DOHH2 (cell line): ENCODE data around the gene RNF130.

Experiments
- H3F3A ChIP-seq: fragments of 200-600 bp; sonication (generic), shearing (Covaris generic); 2 replicates; pipeline ENCODE4 v1.6.0; 2016; ENCODE audit warnings: antibody characterized with exemption, mild to moderate bottlenecking; ENCODE audit not compliant: control insufficient read depth, insufficient read depth
- H3K27ac ChIP-seq: fragments of 200-600 bp; sonication (generic); 2 replicates; pipeline ENCODE4 v1.5.1; 2014; ENCODE audit warnings: low read depth, mild to moderate bottlenecking, low read length, moderate library complexity
- H3K27me3 ChIP-seq: fragments of 200-600 bp; sonication (generic); 2 replicates; pipeline ENCODE4 v1.6.1; 2014; ENCODE audit warnings: mild to moderate bottlenecking, low read length, mixed read lengths; ENCODE audit not compliant: control insufficient read depth
- H3K36me3 ChIP-seq: fragments of 200-600 bp; sonication (generic); 2 replicates; pipeline ENCODE4 v1.6.1; 2014; ENCODE audit warnings: mild to moderate bottlenecking, low read length, moderate library complexity, mixed read lengths; ENCODE audit not compliant: control insufficient read depth
- H3K4me1 ChIP-seq: fragments of 200-600 bp; sonication (generic); 2 replicates; pipeline ENCODE4 v1.6.1; 2014; ENCODE audit warnings: mild to moderate bottlenecking, low read length, mixed read lengths; ENCODE audit not compliant: control insufficient read depth
- H3K4me2 ChIP-seq: fragments of 200-600 bp; sonication (generic); 2 replicates; pipeline ENCODE4 v1.6.0; 2014; ENCODE audit warnings: mild to moderate bottlenecking, low read length, moderate library complexity
- H3K4me3 ChIP-seq: fragments of 200-600 bp; sonication (generic); 2 replicates; pipeline ENCODE4 v1.5.1; 2014; ENCODE audit warnings: mild to moderate bottlenecking, low read length, mixed read lengths
- H3K79me2 ChIP-seq: fragments of 200-600 bp; sonication (generic); 2 replicates; pipeline ENCODE4 v1.6.1; 2014; ENCODE audit warnings: mild to moderate bottlenecking, low read length, mixed read lengths; ENCODE audit not compliant: control insufficient read depth
- H3K9me2 ChIP-seq: fragments of 200-600 bp; sonication (generic); replicated peaks from 2 replicates; pipeline ENCODE4 v1.6.1; 2014; ENCODE audit warnings: mild to moderate bottlenecking, low read length, mixed read lengths; ENCODE audit not compliant: control insufficient read depth
- H3K9me3 ChIP-seq: fragments of 200-600 bp; sonication (generic); 2 replicates; pipeline ENCODE4 v1.6.1; 2014; ENCODE audit warnings: antibody characterized with exemption, low read length, mixed read lengths; ENCODE audit not compliant: control insufficient read depth, insufficient read depth
- H4K20me1 ChIP-seq: fragments of 200-600 bp; sonication (generic); 2 replicates; pipeline ENCODE4 v1.6.0; 2014; ENCODE audit warnings: low read depth, mild to moderate bottlenecking, antibody characterized with exemption, low read length, moderate library complexity; ENCODE audit not compliant: control insufficient read depth, insufficient read depth
- CTCF ChIP-seq: fragments of 200-600 bp; sonication (generic); IDR thresholded peaks from one replicate; pipeline ENCODE4 v1.5.1; 2014; ENCODE audit warnings: antibody characterized with exemption, mild to moderate bottlenecking, low read depth, low read length; ENCODE audit not compliant: poor library complexity, severe bottlenecking
- EZH2phosphoT487 ChIP-seq: fragments of 200-600 bp; sonication (generic); IDR thresholded peaks from 2 replicates; pipeline ENCODE4 v1.6.1; 2017; ENCODE audit warnings: borderline replicate concordance, mild to moderate bottlenecking, antibody characterized with exemption, low read length, moderate library complexity, mixed read lengths

RNF130 gene

GRCh38 chr5:179955630-179956029 is 115.9 kb downstream of the RNF130 start:
- H3K9me2 ChIP-seq = no peaks in the 10 kb centered on the region
- no peak for TF ChIP-seq CTCF
- no peak for TF ChIP-seq EZH2phosphoT487
- H3K27me3 ChIP-seq = peaks cover 28% of the 10 kb centered on the region
- H3K79me2 ChIP-seq = no peaks in the 10 kb centered on the region
- no peaks in the 10 kb centered on the region for H3K36me3 ChIP-seq
- no peak overlapping the region for H3K27ac ChIP-seq
- no peaks in the 10 kb centered on the region for H3K9me3 ChIP-seq
- no peak overlapping the region for H3K4me2 ChIP-seq
- H4K20me1 ChIP-seq = no peaks in the 10 kb centered on the region
- no peaks in the 10 kb centered on the region for H3K4me1 ChIP-seq
- H3F3A ChIP-seq = no peaks in the 10 kb centered on the region
- H3K4me3 ChIP-seq = no peak overlapping the region

DNA sequence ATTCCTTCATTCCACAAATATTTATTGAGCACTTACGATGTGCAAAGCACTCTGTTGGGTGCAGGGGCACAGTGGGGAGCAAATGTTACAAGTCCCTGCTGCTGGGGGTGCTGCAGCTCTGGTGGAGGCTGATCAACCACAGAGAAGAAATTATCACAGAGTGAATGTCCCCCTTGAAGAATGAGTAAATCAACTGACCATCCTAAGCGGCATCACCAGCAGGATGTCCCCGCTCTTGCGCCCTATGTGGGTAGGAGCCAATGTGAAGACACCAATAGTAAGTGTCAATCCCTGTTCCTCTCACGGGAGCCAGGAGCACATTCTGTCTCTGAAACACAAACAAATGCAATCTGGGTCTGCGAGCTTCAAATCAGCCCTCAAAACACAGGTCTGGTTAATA is 116.5 kb downstream of the RNF130 start:
- TF ChIP-seq CTCF (no peak), EZH2phosphoT487 (no peak)
- H3K4me2 ChIP-seq = no peak overlapping the region
- H3K4me1 ChIP-seq = no peaks in the 10 kb centered on the region
- H3K9me2 ChIP-seq = no peaks in the 10 kb centered on the region
- no peaks in the 10 kb centered on the region for H4K20me1 ChIP-seq
- no peak overlapping the region for H3K27ac ChIP-seq
- no peak overlapping the region for H3K4me3 ChIP-seq
- no peaks in the 10 kb centered on the region for H3K9me3 ChIP-seq
- H3K27me3 ChIP-seq = peaks cover 24% of the 10 kb centered on the region
- H3K36me3 ChIP-seq = no peaks in the 10 kb centered on the region
- H3F3A ChIP-seq = no peaks in the 10 kb centered on the region
- H3K79me2 ChIP-seq = no peaks in the 10 kb centered on the region

GRCh38 chr5:179954434-179954833 is 117.1 kb downstream of the RNF130 start:
- Histone ChIP-seq H3K27ac (no peak overlapping the region), H3K79me2 (no peaks in the 10 kb centered on the region), H3K27me3 (peaks cover 27% of the 10 kb centered on the region), H4K20me1 (no peaks in the 10 kb centered on the region), H3K4me1 (no peaks in the 10 kb centered on the region), H3K4me2 (no peak overlapping the region), H3K9me2 (no peaks in the 10 kb centered on the region), H3K36me3 (no peaks in the 10 kb centered on the region), H3F3A (no peaks in the 10 kb centered on the region), H3K4me3 (no peak overlapping the region), H3K9me3 (no peaks in the 10 kb centered on the region)
- no peak for TF ChIP-seq EZH2phosphoT487
- no peak for TF ChIP-seq CTCF

GRCh38 chr5:179953987-179954386 is 117.6 kb downstream of the RNF130 start:
- Histone ChIP-seq H4K20me1 (no peaks in the 10 kb centered on the region), H3K9me3 (no peaks in the 10 kb centered on the region), H3K36me3 (no peaks in the 10 kb centered on the region), H3K79me2 (no peaks in the 10 kb centered on the region), H3K9me2 (no peaks in the 10 kb centered on the region), H3K4me1 (no peaks in the 10 kb centered on the region), H3K4me2 (no peak overlapping the region), H3K27ac (no peak overlapping the region), H3K4me3 (no peak overlapping the region), H3K27me3 (peaks cover 27% of the 10 kb centered on the region), H3F3A (no peaks in the 10 kb centered on the region)
- no peak for TF ChIP-seq CTCF
- no peak for TF ChIP-seq EZH2phosphoT487
